A549 (cell line): Measurements from ENCODE around the gene ICE2.

Experiments
- JUNB ChIP-seq: fragments of >200 bp; sonication (Bioruptor Twin); formaldehyde crosslinking; IDR thresholded peaks from 2 replicates; pipeline ENCODE4 v1.6.1; 2016
- RAD21 ChIP-seq, 2 experiments: fragments of >200 bp in 1 of 2; sonication (Bioruptor Twin) in 1 of 2; formaldehyde crosslinking in 1 of 2; IDR thresholded peaks in 1 of 2; conservative IDR thresholded peaks in 1 of 2; 2 replicates in 1 of 2; 3 replicates in 1 of 2; pipeline ENCODE4 v1.6.1; 2012 to 2018; ENCODE audit warnings: inconsistent platforms in 1 of 2
- TF ChIP-seq, protein P1 (sequence below): fragments of >200 bp; sonication (Bioruptor Twin); formaldehyde crosslinking; IDR thresholded peaks from 3 replicates; pipeline ENCODE4 v1.5.1; 2016
- TF ChIP-seq, protein P2 (sequence below): fragments of 150-350 bp; IDR thresholded peaks from 2 replicates; pipeline ENCODE4 v1.6.1; 2014; ENCODE audit warnings: low read depth, mild to moderate bottlenecking, low read length
- TF ChIP-seq, protein P3 (sequence below): IDR thresholded peaks from 2 replicates; pipeline ENCODE4 v1.6.1; 2012

DNA sequence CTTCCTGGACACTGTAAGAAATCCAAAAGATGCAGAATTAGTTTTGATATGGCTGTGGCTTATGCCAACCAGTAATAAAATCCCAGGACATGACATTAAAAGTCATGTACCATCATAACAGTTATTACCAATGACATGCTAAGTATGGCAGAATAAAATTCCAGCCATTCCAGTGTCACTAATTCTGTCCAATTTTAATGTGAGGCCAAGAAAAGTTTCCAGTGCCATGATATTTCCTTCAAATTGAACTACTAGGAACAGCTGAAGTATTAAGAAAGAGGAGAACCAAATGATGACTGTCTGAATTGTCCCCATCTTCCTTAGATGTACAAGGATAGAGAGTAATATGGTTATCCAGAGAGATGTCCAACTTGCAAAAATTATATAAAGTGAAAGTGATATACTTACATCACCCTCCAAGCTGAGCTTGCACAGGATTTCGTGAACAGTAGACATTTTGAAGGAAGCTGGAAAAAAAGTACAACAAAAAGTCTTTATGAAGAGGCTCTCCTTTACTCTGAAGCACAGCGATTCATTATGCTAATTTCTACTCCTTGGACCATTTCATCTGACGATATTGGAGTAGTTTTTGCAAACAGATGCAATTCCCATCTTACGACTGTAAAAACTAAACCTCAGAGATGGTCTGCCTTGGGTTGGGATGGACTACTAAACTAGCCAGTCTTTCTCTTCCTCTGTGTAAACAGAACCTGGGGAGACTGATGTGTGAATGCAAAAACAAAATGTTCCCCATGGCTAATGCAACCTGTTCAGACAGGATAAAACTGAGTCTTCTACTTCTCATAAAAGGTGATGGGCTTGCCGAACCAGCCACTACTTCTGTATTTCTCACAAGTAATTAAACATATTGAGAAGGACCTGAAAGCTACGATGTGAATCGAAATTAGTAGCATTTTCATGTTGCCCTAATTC is 93.1 kb downstream of the ICE2 start:
- TF ChIP-seq, protein P1, sequence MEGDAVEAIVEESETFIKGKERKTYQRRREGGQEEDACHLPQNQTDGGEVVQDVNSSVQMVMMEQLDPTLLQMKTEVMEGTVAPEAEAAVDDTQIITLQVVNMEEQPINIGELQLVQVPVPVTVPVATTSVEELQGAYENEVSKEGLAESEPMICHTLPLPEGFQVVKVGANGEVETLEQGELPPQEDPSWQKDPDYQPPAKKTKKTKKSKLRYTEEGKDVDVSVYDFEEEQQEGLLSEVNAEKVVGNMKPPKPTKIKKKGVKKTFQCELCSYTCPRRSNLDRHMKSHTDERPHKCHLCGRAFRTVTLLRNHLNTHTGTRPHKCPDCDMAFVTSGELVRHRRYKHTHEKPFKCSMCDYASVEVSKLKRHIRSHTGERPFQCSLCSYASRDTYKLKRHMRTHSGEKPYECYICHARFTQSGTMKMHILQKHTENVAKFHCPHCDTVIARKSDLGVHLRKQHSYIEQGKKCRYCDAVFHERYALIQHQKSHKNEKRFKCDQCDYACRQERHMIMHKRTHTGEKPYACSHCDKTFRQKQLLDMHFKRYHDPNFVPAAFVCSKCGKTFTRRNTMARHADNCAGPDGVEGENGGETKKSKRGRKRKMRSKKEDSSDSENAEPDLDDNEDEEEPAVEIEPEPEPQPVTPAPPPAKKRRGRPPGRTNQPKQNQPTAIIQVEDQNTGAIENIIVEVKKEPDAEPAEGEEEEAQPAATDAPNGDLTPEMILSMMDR = no peak
- TF ChIP-seq JUNB (no peak), RAD21 (conservative IDR thresholded peaks at IDR 0.05 in 1 of 2, IDR thresholded peaks at IDR 0.05 in 1 of 2) (no peak)
- TF ChIP-seq, protein P2, sequence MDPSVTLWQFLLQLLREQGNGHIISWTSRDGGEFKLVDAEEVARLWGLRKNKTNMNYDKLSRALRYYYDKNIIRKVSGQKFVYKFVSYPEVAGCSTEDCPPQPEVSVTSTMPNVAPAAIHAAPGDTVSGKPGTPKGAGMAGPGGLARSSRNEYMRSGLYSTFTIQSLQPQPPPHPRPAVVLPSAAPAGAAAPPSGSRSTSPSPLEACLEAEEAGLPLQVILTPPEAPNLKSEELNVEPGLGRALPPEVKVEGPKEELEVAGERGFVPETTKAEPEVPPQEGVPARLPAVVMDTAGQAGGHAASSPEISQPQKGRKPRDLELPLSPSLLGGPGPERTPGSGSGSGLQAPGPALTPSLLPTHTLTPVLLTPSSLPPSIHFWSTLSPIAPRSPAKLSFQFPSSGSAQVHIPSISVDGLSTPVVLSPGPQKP = no peak
- TF ChIP-seq, protein P3, sequence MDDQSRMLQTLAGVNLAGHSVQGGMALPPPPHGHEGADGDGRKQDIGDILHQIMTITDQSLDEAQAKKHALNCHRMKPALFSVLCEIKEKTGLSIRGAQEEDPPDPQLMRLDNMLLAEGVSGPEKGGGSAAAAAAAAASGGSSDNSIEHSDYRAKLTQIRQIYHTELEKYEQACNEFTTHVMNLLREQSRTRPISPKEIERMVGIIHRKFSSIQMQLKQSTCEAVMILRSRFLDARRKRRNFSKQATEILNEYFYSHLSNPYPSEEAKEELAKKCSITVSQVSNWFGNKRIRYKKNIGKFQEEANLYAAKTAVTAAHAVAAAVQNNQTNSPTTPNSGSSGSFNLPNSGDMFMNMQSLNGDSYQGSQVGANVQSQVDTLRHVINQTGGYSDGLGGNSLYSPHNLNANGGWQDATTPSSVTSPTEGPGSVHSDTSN = no peak
